ENCODE measurements around the gene EML6.
A peak's percentile ranks its signal among the peaks of the same experiment; 100 is the strongest.

DNA sequence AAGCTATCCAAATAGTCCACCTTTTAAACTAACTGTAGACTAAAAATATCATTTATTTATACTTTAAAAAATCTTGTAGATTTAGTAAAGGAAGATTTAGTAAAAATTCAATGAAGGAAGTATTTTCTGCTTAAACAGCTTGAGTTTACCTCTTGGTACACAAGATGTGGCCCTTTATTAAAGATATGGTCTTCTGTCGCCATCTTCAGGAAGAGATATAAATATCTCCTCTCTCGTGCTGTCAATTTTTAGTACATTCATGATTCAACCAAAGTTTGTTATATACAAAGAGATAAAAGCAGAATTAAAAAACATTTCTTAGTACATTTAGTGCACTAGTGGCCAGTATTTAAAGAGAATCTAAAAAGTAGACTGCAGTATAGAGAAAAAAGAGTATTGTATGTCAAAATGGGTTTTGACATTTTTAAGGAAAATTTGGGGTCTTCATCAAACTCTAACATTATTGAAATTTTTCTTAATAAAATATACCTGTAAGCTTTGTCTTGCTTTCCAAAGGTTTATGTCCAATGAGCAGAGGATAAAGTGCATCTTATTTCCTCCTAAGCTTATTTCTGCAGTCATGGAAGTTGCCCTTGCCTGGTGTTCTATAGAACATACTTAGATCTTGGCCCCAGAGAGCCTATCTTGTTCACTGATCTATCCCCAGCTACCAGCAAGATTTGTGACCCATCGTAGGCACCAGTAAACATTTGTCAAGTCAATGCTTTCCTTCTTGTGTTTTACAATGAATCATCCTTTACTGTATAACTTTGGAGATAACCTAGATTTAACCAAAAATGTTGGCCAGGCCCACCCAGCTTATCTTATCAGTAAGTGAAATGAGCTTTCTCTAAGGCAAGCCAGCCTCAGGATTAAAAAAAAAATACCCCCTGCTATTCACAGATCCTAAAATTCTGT, 18.5 kb upstream of the EML6 start:
- TF ChIP-seq, protein P1, sequence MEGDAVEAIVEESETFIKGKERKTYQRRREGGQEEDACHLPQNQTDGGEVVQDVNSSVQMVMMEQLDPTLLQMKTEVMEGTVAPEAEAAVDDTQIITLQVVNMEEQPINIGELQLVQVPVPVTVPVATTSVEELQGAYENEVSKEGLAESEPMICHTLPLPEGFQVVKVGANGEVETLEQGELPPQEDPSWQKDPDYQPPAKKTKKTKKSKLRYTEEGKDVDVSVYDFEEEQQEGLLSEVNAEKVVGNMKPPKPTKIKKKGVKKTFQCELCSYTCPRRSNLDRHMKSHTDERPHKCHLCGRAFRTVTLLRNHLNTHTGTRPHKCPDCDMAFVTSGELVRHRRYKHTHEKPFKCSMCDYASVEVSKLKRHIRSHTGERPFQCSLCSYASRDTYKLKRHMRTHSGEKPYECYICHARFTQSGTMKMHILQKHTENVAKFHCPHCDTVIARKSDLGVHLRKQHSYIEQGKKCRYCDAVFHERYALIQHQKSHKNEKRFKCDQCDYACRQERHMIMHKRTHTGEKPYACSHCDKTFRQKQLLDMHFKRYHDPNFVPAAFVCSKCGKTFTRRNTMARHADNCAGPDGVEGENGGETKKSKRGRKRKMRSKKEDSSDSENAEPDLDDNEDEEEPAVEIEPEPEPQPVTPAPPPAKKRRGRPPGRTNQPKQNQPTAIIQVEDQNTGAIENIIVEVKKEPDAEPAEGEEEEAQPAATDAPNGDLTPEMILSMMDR (optimal IDR thresholded peaks at IDR 0.05 in 1 of 3, IDR thresholded peaks at IDR 0.05 in 1 of 3, conservative IDR thresholded peaks at IDR 0.05 in 1 of 3; ENCODE audit: extremely low read depth in 1 of 3, insufficient read depth in 2 of 3, low read length in 3 of 3) = peak in 2 of 3 experiments; percentile 20 to 49
- TF ChIP-seq EZH2 (IDR thresholded peaks at IDR 0.05; ENCODE audit: low read length) = no peak

Data from keratinocyte (primary cell).